SK-N-SH (cell line): Measurements from ENCODE around the gene EIF3C. TPM values are rescaled to one million over a fixed set of nuclear protein-coding genes. Genes with fewer than 3 reads are reported as not detected.
"Not testable (repeated sequence)": the region's sequence is repeated elsewhere in the genome, so short reads cannot be mapped to it uniquely, and the experiment has no call there.

Experiments used
- CTCF ChIA-PET: fragments of 300-600, 350-600 bp; formaldehyde crosslinking; extraction: SDS; loops from one replicate; lab custom pipeline; 2021; lab: Yijun Ruan, JAX
- POLR2A ChIA-PET: fragments of 350-600 bp; sonication (Branson Sonifier 250); formaldehyde crosslinking; extraction: SDS; loops from one replicate; lab custom pipeline; 2020; ENCODE audit warnings: antibody characterized with exemption, inconsistent platforms; lab: Yijun Ruan, JAX
- DNase-seq: peaks from one replicate; pipeline ENCODE4 v3.0.0; 2012
- H2AFZ ChIP-seq: fragments of 200-600 bp; sonication (generic); 2 replicates; pipeline ENCODE4 v1.8.1; 2016; ENCODE audit warnings: antibody characterized with exemption, mild to moderate bottlenecking, low read depth
- H3F3A ChIP-seq: fragments of 200-600 bp; sonication (generic); replicated peaks from 2 replicates; pipeline ENCODE3; 2016; ENCODE audit warnings: antibody characterized with exemption, mild to moderate bottlenecking; ENCODE audit not compliant: insufficient read depth
- H3K27ac ChIP-seq, 2 experiments: fragments of 200-500 bp in 1 of 2; fragments of 200-600 bp in 1 of 2; sonication (Bioruptor generic) in 1 of 2; sonication (generic), shearing (Covaris generic) in 1 of 2; 2 replicates each; pipeline versions ENCODE4 v1.5.1 to v1.6.1; 2014 to 2016; ENCODE audit warnings: low read depth in 2 of 2, inconsistent platforms in 1 of 2, low read length in 1 of 2, mild to moderate bottlenecking in 1 of 2, mixed read lengths in 1 of 2
- H3K27me3 ChIP-seq: fragments of 200-600 bp; sonication (generic), shearing (Covaris generic); 2 replicates; pipeline ENCODE4 v1.6.1; 2016; ENCODE audit warnings: mixed run types; ENCODE audit not compliant: insufficient read depth
- H3K36me3 ChIP-seq, 2 experiments: fragments of 200-500 bp in 1 of 2; fragments of 200-600 bp in 1 of 2; sonication (Bioruptor generic) in 1 of 2; sonication (generic) in 1 of 2; replicated peaks in 1 of 2; 2 replicates each; pipeline versions ENCODE3 to v1.5.1; 2014 to 2016; ENCODE audit warnings: low read length in 1 of 2, mild to moderate bottlenecking in 1 of 2; ENCODE audit not compliant: insufficient read depth in 2 of 2, control insufficient read depth in 1 of 2
- H3K4me1 ChIP-seq, 2 experiments: fragments of 200-500 bp in 1 of 2; fragments of 200-600 bp in 1 of 2; sonication (Bioruptor generic) in 1 of 2; sonication (generic), shearing (Covaris generic) in 1 of 2; 2 replicates each; pipeline versions ENCODE4 v1.5.1 to v1.6.1; 2014 to 2016; ENCODE audit warnings: low read depth in 1 of 2, low read length in 1 of 2, mixed run types in 1 of 2; ENCODE audit not compliant: insufficient read depth in 2 of 2, control insufficient read depth in 1 of 2
- H3K4me2 ChIP-seq: fragments of 200-600 bp; sonication (generic), shearing (Covaris generic); 2 replicates; pipeline ENCODE4 v1.6.1; 2017; ENCODE audit warnings: mixed run types
- H3K4me3 ChIP-seq, 2 experiments: fragments of 200-500 bp in 1 of 2; fragments of 200-600 bp in 1 of 2; sonication (Bioruptor generic) in 1 of 2; sonication (generic), shearing (Covaris generic) in 1 of 2; 2 replicates each; pipeline versions ENCODE4 v1.5.1 to v1.8.1; 2014 to 2016; ENCODE audit warnings: low read depth in 2 of 2, inconsistent platforms in 1 of 2, low read length in 1 of 2, mild to moderate bottlenecking in 1 of 2, mixed read lengths in 1 of 2, moderate library complexity in 1 of 2
- H3K79me2 ChIP-seq: fragments of 200-600 bp; sonication (generic); 2 replicates; pipeline ENCODE4 v1.8.1; 2017; ENCODE audit warnings: mild to moderate bottlenecking; ENCODE audit not compliant: insufficient read depth
- H3K9ac ChIP-seq: fragments of 200-600 bp; sonication (generic); 2 replicates; pipeline ENCODE4 v1.6.1; 2017; ENCODE audit warnings: mixed run types
- H3K9me2 ChIP-seq: fragments of 200-600 bp; sonication (generic); 2 replicates; pipeline ENCODE4 v1.6.1; 2017; ENCODE audit warnings: mixed run types
- H3K9me3 ChIP-seq: fragments of 200-600 bp; sonication (generic); 2 replicates; pipeline ENCODE4 v1.6.1; 2017; ENCODE audit warnings: mixed run types, mild to moderate bottlenecking, moderate library complexity
- H4K20me1 ChIP-seq: fragments of 200-600 bp; sonication (generic); 2 replicates; pipeline ENCODE4 v1.6.1; 2017; ENCODE audit warnings: mild to moderate bottlenecking, mixed run types; ENCODE audit not compliant: insufficient read depth
- WGBS: methylation state at CpG from one replicate; pipeline ENCODE4 v1.1.6; 2017; ENCODE audit warnings: low lambda C conversion rate; 5-methylcytosine and 5-hydroxymethylcytosine counted together
- polyA plus RNA-seq, 3 experiments: library from polyadenylated mRNA; depleted of rRNA; stranded (reverse); fragments of >200 nt; gene quantifications; 2 replicates each; pipeline ENCODE4 v1.2.3, GENCODE V29; 2012

EIF3C gene
- polyA plus RNA-seq, 1 of the 3 experiments (the other 2 are of a cell fraction): 488 TPM

DNA sequence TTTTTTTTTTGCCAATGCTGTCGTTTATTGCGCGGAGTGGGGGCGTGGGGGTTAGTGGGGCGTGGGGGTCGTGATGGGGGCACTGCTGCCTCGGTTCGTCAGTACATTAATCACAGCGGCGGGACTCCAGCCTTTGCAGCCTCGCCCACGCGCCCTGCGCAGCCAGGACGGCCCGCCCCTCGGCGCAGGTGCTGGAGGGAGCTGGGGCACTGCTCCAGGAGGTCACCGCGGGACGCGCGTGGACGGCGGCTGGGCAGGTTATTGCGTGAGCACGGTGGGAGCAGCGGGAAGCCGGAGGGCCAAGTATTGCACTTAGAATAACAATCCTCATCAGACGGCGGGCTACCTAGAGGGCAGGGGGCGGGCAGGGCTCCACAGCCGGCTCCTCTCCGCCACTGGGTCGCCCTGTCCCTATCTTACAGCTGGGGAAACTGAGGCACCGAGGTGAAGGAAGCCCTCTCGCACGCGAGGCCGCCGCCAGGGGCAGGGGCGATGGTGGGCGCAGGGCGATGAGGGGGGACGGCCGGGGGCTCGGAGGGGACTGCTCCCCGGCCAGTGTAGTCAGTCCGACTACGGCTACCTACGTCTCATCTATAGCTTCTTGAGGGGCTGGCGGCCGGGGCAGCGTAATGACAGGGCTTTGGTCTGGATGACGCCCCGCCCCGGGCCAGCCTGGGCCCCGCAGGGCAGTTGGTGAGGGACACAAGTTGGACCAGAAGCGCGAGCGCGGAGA, 35.5 kb downstream of the EIF3C start:
- WGBS: 73% methylated on average over 8 of the region's 62 CpGs
- H3K9ac ChIP-seq, H3K4me1 ChIP-seq, H3K27ac ChIP-seq, H3K9me3 ChIP-seq, H3K79me2 ChIP-seq, H3K27me3 ChIP-seq, POLR2A ChIA-PET, H3K9me2 ChIP-seq, H2AFZ ChIP-seq, H3K4me2 ChIP-seq, H3K4me3 ChIP-seq, CTCF ChIA-PET, H3K36me3 ChIP-seq, H3F3A ChIP-seq, DNase-seq, H4K20me1 ChIP-seq: not testable (repeated sequence)

DNA sequence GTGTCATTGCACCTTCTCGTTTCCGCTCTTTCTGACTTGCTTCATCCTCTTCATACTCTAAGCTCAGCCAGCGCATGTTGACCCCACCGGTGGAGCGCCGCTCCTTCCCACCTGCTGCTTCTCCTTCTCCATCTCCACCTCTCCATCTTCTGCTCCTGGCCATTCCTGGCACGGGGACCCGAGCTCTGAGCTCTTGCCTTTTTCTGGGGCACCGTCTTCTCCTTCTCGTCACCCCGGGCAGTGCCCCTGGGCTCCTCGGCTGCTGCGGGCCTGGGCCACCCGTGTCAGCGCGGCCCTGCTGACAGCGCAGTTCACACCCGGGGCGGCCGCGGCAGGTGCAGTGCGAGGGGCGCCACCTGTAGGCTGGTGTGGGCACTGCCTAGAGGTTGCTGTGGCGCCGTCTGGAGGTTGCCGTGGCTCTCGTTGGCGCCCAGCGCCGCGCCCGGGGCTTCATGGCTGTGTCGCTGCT, 38.8 kb downstream of the EIF3C start:
- H3K9ac ChIP-seq, H2AFZ ChIP-seq, H3K4me2 ChIP-seq, POLR2A ChIA-PET, H3K27me3 ChIP-seq, H3K79me2 ChIP-seq, H3K4me1 ChIP-seq, H3F3A ChIP-seq, H3K9me3 ChIP-seq, H3K27ac ChIP-seq, H3K36me3 ChIP-seq, H4K20me1 ChIP-seq, CTCF ChIA-PET, DNase-seq, H3K9me2 ChIP-seq: not testable (repeated sequence)
- WGBS: 16% methylated on average over 21 of the region's 33 CpGs
- peak overlapping the region in 1 of 2 experiments; percentile 19; a peak in 2 of 4 replicates for H3K4me3 ChIP-seq

DNA sequence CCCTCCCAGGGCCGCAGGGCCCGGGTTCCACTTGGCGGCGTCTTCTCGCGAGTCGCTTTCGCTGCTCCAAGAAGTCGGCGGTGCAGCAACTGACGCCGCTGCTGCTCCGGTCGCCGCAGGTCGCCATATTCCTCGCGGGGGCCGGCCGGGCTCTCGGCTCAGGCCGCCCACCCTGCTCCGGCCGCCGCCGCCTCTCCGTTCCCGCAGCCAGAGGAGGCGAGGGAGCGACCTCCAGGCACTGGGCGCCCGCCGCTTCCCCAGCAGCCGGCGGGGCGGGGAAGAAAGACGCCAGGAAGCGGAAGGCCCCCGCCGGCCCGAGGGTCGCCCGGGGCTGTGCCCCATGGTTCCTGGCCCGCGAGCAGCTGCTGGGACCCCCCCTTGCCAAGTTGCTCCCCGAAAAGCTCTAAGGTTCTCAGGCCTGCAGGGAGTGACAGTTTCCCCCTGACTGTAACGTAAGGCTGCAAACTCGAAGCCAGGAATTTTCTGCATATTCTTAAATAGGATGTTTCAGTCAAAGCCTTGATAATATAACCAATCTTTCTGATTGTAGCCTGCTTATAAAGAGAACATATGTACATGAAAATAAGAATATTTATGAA, 39.3 kb downstream of the EIF3C start:
- H3K27me3 ChIP-seq, POLR2A ChIA-PET, H3K9ac ChIP-seq, H2AFZ ChIP-seq, H4K20me1 ChIP-seq, H3K79me2 ChIP-seq, H3F3A ChIP-seq, DNase-seq, H3K9me2 ChIP-seq, H3K36me3 ChIP-seq, H3K4me3 ChIP-seq, H3K4me1 ChIP-seq, H3K4me2 ChIP-seq, H3K27ac ChIP-seq, H3K9me3 ChIP-seq, CTCF ChIA-PET: not testable (repeated sequence)
- no CpG with 5 or more reads among the region's 48 CpGs for WGBS

DNA sequence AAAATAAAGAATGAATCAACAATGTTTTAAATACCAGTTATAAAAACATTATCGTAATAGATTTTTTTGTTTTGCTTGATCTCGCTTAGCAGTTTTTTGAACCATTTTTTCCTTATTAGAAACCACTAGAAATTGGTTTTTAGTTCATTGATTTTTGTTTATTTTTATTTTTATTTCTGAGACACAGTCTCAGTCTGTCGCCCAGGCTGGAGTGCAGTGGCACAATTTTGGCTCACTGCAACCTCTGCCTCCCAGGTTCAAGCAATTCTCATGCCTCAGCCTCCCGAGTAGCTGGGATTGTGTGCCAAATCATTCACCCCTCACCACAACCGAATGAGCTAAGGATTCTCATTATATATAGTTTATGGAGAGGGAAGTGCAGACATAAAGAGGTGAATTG, 40.2 kb downstream of the EIF3C start, which contains the start of gene NPIPB9:
Gene NPIPB9 (plus strand): TSS at position 301 of the 400 bp plus-strand sequence.
- H2AFZ ChIP-seq, H3K36me3 ChIP-seq, H3K9ac ChIP-seq, H3F3A ChIP-seq, H3K4me3 ChIP-seq, H3K9me3 ChIP-seq, H3K79me2 ChIP-seq, H3K4me1 ChIP-seq, DNase-seq, H4K20me1 ChIP-seq, CTCF ChIA-PET, H3K9me2 ChIP-seq, H3K27ac ChIP-seq, H3K27me3 ChIP-seq, POLR2A ChIA-PET, H3K4me2 ChIP-seq: not testable (repeated sequence)
- WGBS: no CpG with 5 or more reads among the region's 5 CpGs

DNA sequence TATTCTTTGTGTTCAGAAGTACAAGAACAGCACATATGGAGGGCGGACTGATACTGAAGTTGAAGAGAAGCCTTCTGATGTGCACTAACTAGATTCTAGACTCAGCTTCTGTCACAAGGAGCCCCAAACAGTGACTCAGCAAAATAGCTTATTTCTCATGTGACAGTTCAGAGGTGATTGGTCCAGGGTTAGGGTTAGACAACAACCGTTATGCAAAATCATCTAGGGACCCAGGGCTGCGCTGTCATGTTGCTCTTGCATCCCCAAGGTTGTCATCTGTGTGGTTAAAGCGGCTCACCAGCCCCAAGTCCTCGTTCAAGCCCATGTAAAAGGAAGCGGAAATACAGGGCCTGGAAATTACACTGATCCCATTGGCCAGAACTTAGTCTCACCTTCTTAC, 70.4 kb downstream of the EIF3C start:
- H3K79me2 ChIP-seq, CTCF ChIA-PET: not testable (repeated sequence)

DNA sequence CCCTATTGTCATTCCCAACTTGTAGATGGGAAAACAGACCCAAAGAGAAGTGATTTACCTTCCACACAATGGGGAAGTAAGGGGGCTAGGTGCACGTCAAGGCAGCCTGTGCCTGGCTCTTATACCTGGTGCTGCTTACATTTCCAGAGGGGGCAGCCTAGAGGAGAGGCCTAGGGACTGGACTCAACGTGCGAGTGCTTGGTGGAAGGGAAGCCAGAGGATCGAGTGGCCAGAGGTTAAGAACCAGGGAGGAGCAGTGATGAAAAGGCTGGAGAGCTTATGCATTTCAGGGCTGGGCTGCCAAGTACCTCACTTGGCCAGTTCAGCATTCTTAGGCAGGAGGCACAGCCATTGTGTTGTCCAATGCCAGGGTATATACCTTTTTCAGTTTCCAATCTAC, 71.1 kb downstream of the EIF3C start:
- H3K4me1 ChIP-seq, H3K79me2 ChIP-seq, H3K4me2 ChIP-seq, H3K9me2 ChIP-seq, H3K27ac ChIP-seq, H3F3A ChIP-seq, H3K9me3 ChIP-seq, CTCF ChIA-PET, H3K27me3 ChIP-seq, H3K4me3 ChIP-seq, H3K9ac ChIP-seq, H2AFZ ChIP-seq, H3K36me3 ChIP-seq, POLR2A ChIA-PET, DNase-seq, H4K20me1 ChIP-seq: not testable (repeated sequence)
- WGBS: no CpG with 5 or more reads among the region's 4 CpGs

More for the DNA sequence above, 70.4 kb downstream of the EIF3C start:
- H3K9me2 ChIP-seq, H3K36me3 ChIP-seq, H3K4me1 ChIP-seq, POLR2A ChIA-PET, H3K27me3 ChIP-seq, H3K9ac ChIP-seq, H3K27ac ChIP-seq, H3F3A ChIP-seq, H3K9me3 ChIP-seq, H2AFZ ChIP-seq, H3K4me3 ChIP-seq, H4K20me1 ChIP-seq, H3K4me2 ChIP-seq, DNase-seq: not testable (repeated sequence)
- WGBS: no CpG with 5 or more reads among the region's 6 CpGs
